AG04450 (cell line): Measurements from ENCODE around the gene MTHFD1L. TPM values are rescaled to one million over a fixed set of nuclear protein-coding genes. Genes with fewer than 3 reads are reported as not detected.

Experiments used
- CTCF ChIA-PET: fragments of 300-600, 350-600 bp; formaldehyde crosslinking; extraction: SDS; loops from one replicate; lab custom pipeline; 2022; ENCODE audit warnings: antibody characterized with exemption, inconsistent platforms; lab: Charles Lee
- POLR2A ChIA-PET: fragments of 350-600 bp; formaldehyde crosslinking; extraction: SDS; loops from one replicate; lab custom pipeline; 2021; ENCODE audit warnings: antibody characterized with exemption, inconsistent platforms; lab: Yijun Ruan, JAX
- DNase-seq: peaks from one replicate; pipeline ENCODE4 v3.0.0-alpha.2; 2011; ENCODE audit warnings: low read depth, low spot score
- H3K27ac ChIP-seq: one replicate; pipeline ENCODE4 v1.5.1; 2012; ENCODE audit warnings: low read depth, low read length, control low read depth
- H3K27me3 ChIP-seq: one replicate; pipeline ENCODE4 v1.6.0; 2012; ENCODE audit warnings: low read length; ENCODE audit not compliant: control insufficient read depth, insufficient read depth
- H3K4me3 ChIP-seq: 2 replicates; pipeline ENCODE4 v1.5.1; 2011; ENCODE audit warnings: mild to moderate bottlenecking, low read depth, low read length, control low read depth
- H3K9me3 ChIP-seq: 2 replicates; pipeline ENCODE4 v1.5.1; 2012; ENCODE audit warnings: low read length; ENCODE audit not compliant: control insufficient read depth, insufficient read depth
- CTCF ChIP-seq: IDR thresholded peaks from 2 replicates; pipeline ENCODE4 v1.5.1; 2011; ENCODE audit warnings: low read depth, low read length, control low read depth, inconsistent platforms
- polyA plus RNA-seq: library from polyadenylated mRNA; depleted of rRNA; stranded (reverse); fragments of >200 nt; gene quantifications from 2 replicates; pipeline ENCODE4 v1.2.3, GENCODE V29; 2011

The MTHFD1L gene
- polyA plus RNA-seq, 1 experiment: 69.1 TPM

DNA sequence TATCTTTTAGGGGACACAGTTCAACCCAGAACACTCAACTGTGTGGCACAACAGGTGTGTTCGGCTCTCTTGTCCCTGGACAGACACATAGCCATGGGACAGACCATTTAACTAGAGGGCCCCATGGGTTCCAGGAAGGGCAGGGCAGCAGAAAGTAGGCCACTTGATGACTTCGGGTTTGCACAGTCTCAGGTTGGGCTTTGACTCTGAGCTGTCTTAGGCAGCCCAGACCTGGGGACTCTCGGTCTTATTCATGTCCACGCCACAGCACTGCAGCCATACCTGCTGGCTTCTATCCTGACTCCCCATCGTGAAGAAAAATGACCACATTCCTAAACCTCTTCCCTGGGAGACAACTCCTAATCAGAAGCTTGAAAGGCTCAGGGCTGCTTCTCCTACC lies 228.2 kb downstream of the MTHFD1L start:
- POLR2A ChIA-PET: interaction anchor here (0.7 kb wide), 1 partner anchor 14 kb away, joined by 3 read pairs; no protein-coding TSS in a partner anchor
- Histone ChIP-seq H3K4me3 (no peak overlapping the region), H3K9me3 (no peaks in the 10 kb centered on the region), H3K27ac (no peak overlapping the region), H3K27me3 (no peaks in the 10 kb centered on the region)
- TF ChIP-seq CTCF: no peak
- CTCF ChIA-PET: interaction anchor here (2.8 kb wide), 1 partner anchor 230 kb away, joined by 12 read pairs; no protein-coding TSS in a partner anchor
- DNase-seq: no peak

DNA sequence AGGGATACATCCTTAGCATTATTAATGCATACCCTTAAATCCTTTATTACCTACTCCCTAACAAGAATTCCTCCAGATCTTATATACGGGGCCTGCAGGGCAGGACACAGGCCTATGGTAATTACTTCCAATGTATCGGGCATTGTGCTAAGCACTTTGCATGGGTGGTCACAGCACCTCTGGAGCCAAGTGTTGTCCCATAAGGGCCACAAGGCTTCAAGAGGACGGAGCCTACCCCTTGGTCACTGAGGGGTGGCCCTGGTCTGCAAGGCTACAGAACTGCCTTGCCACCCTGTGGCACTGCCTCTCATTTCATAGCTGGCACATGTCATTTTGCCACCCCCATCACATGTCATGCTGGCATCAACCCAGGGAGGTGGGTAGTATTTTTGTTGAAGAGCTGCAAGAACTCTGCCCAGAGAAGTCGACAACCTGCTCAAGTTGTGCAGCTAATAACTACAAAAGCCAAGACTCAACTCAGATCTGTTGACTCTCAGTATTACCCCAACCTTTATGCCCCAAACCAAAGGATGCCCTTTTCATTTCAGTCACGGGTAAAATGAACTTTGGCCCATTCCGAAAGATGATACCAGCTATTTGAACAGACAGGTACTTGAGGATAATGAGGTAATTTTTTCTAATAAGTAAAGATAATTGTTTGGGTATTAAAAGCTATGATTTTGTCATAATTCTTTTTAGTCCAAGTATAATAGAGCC lies 230.2 kb downstream of the MTHFD1L start:
- Histone ChIP-seq H3K27ac (no peak overlapping the region), H3K27me3 (no peaks in the 10 kb centered on the region), H3K9me3 (no peaks in the 10 kb centered on the region), H3K4me3 (no peak overlapping the region)
- ChIA-PET POLR2A (no interaction called here), CTCF (interaction anchor here (0.6 to 2.8 kb wide), 4 partner anchors 81 to 239 kb away, joined by 3 to 12 read pairs (median 5); no protein-coding TSS in a partner anchor)
- no peak for TF ChIP-seq CTCF
- DNase-seq: no peak

DNA sequence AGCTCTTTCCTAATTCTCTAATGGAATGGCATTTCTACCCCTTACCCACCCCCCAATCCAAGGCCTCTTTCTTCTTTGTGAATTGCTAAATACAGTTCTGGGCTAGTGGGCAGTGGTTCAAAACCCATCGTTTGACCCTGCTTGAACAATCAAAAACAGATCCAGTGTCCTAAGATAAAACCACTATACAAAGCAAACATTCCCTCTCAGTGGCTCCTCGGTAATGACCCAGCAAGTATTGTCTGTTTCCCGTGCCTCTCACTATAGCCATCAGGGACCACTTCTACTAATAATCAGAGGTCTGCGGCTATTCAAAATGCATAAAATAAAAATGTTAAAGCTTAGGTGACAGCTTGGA lies 230.7 kb downstream of the MTHFD1L start:
- Histone ChIP-seq H3K27me3 (no peaks in the 10 kb centered on the region), H3K4me3 (no peak overlapping the region), H3K27ac (no peak overlapping the region), H3K9me3 (no peaks in the 10 kb centered on the region)
- ChIA-PET POLR2A (no interaction called here), CTCF (interaction anchor here (0.6 to 2.8 kb wide), 4 partner anchors 82 to 238 kb away, joined by 3 to 12 read pairs (median 5); no protein-coding TSS in a partner anchor)
- no peak for DNase-seq
- TF ChIP-seq CTCF: no peak

DNA sequence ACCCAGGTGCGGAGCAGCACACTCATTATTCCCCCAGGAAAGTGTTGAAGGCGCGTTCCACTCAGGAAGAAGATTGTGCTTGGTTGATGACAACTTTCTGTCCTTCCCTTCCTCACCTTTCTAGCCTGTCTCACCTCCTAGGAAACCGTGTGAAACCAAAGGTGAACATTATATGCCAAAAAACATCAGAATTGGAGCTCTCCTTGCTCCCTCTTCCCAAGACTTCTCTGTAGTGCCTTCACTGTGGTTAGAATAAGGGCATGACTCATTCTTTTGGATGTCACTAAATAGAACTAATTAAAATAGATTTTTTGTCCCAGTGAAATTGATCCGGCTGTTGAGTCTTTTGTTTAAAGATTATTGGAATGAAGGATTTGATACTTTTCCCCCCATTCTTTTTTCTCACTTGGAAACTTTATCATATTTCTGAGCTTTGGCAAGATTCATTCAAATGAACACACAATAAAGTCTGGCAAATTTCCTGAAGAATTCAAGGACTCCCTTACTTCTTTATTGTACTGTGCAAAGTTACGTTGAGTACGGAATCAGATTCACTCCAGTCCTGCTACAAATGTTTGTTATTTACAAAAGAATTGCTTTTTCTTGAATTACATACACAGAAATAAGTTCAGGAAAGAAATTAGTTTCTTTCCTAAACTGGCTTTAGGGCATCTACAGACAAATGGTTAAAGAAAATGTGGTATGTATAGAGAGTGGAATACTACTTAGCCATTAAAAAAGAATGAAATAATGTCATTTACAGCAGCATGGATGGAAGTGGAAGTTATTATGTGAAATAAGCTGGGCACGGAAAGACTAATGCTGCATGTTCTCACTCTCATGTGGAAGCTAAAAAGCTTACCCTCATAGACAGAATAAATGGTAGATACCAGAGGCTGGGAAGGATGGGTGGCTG lies 231.4 kb downstream of the MTHFD1L start:
- Histone ChIP-seq H3K27me3 (no peaks in the 10 kb centered on the region), H3K9me3 (no peaks in the 10 kb centered on the region), H3K4me3 (no peak overlapping the region), H3K27ac (no peak overlapping the region)
- ChIA-PET CTCF (interaction anchor here (1.9 kb wide), 1 partner anchor 83 kb away, joined by 7 read pairs; no protein-coding TSS in a partner anchor), POLR2A (no interaction called here)
- no peak for DNase-seq
- TF ChIP-seq CTCF: no peak
